ENCODE data around the gene LENG9. TPM values are rescaled to one million over a fixed set of nuclear protein-coding genes. Genes with fewer than 3 reads are reported as not detected.

Gene LENG9
- total RNA-seq, 2 experiments from 2014 or later = 4.3 to 5.5 TPM

DNA sequence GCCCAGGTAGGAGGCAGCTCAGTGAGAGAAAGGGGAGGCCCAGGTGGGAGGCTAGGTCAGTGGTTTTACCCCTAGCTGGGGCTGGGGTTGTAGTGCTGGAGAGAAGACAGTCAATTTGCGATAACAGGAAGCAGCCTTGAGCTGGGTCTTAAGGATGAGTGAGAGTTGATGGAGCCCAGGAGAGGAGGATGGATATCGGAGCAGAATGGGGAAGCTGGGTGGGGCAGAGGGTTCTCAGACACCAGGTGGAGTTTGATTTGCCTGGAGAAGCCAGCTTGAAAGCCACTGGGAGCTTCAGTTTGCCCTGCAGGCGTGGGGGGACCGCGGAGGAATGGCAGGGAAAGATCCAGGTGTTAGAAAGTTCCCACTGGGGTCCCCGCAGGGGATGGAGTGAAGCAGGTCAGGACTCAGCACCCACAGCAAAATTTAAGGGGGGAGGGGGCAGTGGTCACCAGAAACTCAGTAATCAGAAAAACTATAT is 10.4 kb upstream of the LENG9 start:
- POLR2A ChIA-PET = interaction anchor here (0.6 kb wide), 1 partner anchor 70 kb away, joined by 3 read pairs; no protein-coding TSS in a partner anchor
- no peak overlapping the region for H3K4me3 Mint-ChIP-seq
- intact Hi-C loops (cut with micrococcal nuclease) = no loop called here
- H3K27me3 Mint-ChIP-seq = peaks cover 32% of the 10 kb centered on the region
- no peak overlapping the region for H3K27ac Mint-ChIP-seq
- ATAC-seq = no peak
- CTCF ChIA-PET = interaction anchor here (1.5 to 2.0 kb wide), 2 partner anchors 180 to 201 kb away, joined by 3 to 6 read pairs; no protein-coding TSS in a partner anchor
- TF ChIP-seq, protein P1, sequence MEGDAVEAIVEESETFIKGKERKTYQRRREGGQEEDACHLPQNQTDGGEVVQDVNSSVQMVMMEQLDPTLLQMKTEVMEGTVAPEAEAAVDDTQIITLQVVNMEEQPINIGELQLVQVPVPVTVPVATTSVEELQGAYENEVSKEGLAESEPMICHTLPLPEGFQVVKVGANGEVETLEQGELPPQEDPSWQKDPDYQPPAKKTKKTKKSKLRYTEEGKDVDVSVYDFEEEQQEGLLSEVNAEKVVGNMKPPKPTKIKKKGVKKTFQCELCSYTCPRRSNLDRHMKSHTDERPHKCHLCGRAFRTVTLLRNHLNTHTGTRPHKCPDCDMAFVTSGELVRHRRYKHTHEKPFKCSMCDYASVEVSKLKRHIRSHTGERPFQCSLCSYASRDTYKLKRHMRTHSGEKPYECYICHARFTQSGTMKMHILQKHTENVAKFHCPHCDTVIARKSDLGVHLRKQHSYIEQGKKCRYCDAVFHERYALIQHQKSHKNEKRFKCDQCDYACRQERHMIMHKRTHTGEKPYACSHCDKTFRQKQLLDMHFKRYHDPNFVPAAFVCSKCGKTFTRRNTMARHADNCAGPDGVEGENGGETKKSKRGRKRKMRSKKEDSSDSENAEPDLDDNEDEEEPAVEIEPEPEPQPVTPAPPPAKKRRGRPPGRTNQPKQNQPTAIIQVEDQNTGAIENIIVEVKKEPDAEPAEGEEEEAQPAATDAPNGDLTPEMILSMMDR (IDR thresholded peaks at IDR 0.05) = no peak
- H3K4me1 Mint-ChIP-seq (ENCODE audit: low read depth) = peaks cover 17% of the 10 kb centered on the region
- no peaks in the 10 kb centered on the region for H3K36me3 Mint-ChIP-seq (ENCODE audit: low read depth)
- no peak for DNase-seq
- no peaks in the 10 kb centered on the region for H3K9me3 Mint-ChIP-seq

DNA sequence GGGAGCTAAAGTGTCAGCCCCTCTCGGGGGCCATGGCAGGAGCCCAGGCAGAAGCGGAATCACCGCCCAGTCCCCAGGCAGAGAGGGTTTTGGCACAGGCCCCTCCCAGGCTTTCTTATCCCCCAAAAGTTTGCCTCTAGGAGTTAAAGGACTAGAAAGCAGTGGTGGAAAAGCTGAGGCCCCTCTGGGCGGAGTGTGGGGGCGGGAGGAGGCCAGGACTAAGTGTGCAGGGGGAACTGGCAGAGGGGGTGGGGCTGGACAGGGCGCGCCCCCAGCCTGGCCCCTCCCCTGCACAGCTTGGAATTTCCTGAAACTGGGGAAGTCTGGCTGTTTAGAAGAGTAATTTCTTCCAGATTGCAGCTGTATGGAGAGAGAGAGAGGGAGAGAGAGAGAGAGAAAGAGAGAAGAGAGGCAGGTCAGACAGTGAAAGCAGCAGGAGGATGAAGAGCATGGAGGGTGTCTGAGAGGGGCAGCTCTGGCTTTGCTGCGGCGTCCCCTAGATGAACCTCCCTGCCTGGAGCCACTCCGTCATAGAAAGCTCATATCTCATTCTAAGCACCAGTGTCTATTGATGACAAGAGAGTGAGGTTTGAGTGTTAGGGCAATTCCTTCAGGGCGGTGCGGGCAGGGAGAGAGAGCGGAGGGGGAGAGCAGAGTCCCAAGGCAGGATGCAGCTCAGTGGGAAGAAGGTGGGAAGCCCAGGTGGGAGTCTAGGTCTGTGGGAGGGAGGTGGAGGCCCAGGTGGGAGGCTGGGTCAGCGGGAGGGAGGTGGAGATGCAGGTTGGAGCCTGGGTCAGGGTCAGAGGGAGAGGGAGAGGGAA is 9.7 kb upstream of the LENG9 start, which contains the start of gene CDC42EP5:
TSS of gene CDC42EP5 (minus strand) at position 226 of the 821 bp plus-strand sequence. CDS start 7,749 bp downstream, outside the sequence.
- peaks cover 31% of the 10 kb centered on the region for H3K27me3 Mint-ChIP-seq
- no peaks in the 10 kb centered on the region for H3K36me3 Mint-ChIP-seq (ENCODE audit: low read depth)
- no peak within 1 kb of the TSS for H3K4me3 Mint-ChIP-seq
- H3K9me3 Mint-ChIP-seq = no peaks in the 10 kb centered on the region
- H3K27ac Mint-ChIP-seq = no peak within 1 kb of the TSS
- ChIA-PET CTCF (interaction anchor here (1.5 to 2.0 kb wide), 2 partner anchors 180 to 201 kb away, joined by 3 to 6 read pairs; no protein-coding TSS in a partner anchor), POLR2A (interaction anchor here (0.6 to 0.9 kb wide), 2 partner anchors 39 to 71 kb away, joined by 3 to 4 read pairs; no protein-coding TSS in a partner anchor)
- peaks cover 17% of the 10 kb centered on the region for H3K4me1 Mint-ChIP-seq (ENCODE audit: low read depth)
- DNase-seq = peak; percentile 51
- intact Hi-C loops (cut with micrococcal nuclease) = no loop called here
- ATAC-seq = peak; percentile 66
- TF ChIP-seq, protein P1 (IDR thresholded peaks at IDR 0.05) = no peak

DNA sequence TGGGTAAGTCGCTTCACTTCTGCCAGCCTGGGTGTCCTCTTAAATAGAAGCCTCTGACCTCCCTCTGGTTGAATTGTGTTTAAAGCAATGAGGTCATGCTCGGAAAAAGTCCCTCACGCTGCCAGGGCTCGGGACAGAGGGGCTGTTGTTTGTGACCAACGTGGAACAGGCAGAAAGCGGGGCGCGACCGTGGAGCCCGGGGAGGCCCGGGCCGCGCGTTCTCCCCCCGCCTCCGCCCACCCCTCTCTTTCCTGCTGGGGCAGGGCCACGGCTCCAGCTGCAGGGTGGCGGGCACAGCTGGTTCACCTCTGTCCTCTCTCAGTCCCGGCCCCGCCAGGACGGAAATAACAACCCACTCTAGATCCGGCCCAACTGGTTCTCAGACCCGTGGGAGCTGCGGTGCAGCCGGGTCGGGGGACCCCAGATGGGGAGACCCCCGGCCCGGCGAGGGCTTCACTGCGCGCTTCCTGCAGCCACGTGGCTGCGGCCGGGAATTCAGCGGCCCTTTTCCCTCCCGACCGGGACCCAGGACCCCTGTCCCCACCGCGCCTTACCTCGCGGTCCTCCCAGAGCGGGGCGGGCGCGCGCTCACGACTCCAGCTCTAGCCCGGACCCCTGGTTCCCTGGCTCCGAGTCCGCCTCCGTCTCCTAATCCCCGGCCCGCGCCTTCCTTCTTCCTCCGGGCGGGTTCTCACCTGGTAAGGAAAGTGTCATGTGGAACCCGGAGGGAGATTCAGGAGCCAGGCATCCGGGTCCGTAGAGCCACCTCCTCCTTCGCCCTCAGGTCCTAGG is 7.6 kb upstream of the LENG9 start:
- DNase-seq = peak; percentile 49
- intact Hi-C loops (cut with micrococcal nuclease) = no loop called here
- peak; percentile 55 for ATAC-seq
- ChIA-PET CTCF (interaction anchor here (0.8 kb wide), 1 partner anchor 58 kb away, joined by 3 read pairs; no protein-coding TSS in a partner anchor), POLR2A (interaction anchor here (1.0 to 1.2 kb wide), 2 partner anchors 11 to 56 kb away, joined by 4 to 5 read pairs; no protein-coding TSS in a partner anchor)
- TF ChIP-seq, protein P1 (IDR thresholded peaks at IDR 0.05) = no peak
- Mint-ChIP-seq H3K27me3 (peaks cover 24% of the 10 kb centered on the region), H3K9me3 (no peaks in the 10 kb centered on the region), H3K36me3 (ENCODE audit: low read depth) (no peaks in the 10 kb centered on the region), H3K27ac (no peak overlapping the region), H3K4me1 (ENCODE audit: low read depth) (peaks cover 17% of the 10 kb centered on the region), H3K4me3 (peak overlapping the region; percentile 22)

DNA sequence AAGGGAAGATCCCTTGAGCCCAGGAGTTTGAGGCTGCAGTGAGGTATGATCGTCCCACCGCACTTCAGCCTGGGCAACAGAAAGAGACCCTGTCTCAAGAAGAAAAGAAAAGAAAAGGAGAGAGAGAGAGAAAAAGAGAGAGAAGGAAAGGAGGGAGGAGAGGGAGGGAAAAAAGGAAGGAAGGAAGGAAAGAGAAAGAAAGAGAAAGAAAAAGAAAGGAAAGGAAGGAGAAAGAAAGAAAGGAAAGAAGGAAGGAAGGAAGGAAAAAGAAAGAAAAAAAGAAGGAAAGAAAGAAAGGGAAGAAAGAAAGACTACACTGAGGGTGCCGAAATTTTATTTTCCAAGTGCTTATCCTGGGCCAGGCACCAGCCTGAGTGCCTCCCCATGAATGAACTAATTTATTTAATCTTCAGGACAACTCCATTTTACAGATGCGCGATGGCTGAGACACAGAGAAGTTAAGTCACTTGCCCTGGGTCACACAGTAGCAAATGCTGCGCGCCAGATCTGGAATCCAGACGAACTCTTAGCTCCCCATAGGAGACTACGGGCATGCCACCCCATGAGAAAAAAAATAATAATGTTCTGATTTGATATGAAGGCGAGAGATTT is 6.8 kb upstream of the LENG9 start:
- ChIA-PET CTCF (interaction anchor here (0.6 to 1.8 kb wide), 5 partner anchors 9 to 135 kb away, joined by 3 to 9 read pairs (median 4); no protein-coding TSS in a partner anchor), POLR2A (interaction anchor here (1.0 to 1.2 kb wide), 2 partner anchors 10 to 55 kb away, joined by 4 to 5 read pairs; no protein-coding TSS in a partner anchor)
- H3K36me3 Mint-ChIP-seq (ENCODE audit: low read depth) = no peaks in the 10 kb centered on the region
- peaks cover 24% of the 10 kb centered on the region for H3K27me3 Mint-ChIP-seq
- H3K4me1 Mint-ChIP-seq (ENCODE audit: low read depth) = peaks cover 17% of the 10 kb centered on the region
- H3K4me3 Mint-ChIP-seq = peak overlapping the region; percentile 22
- TF ChIP-seq, protein P1 (IDR thresholded peaks at IDR 0.05) = no peak
- H3K9me3 Mint-ChIP-seq = no peaks in the 10 kb centered on the region
- H3K27ac Mint-ChIP-seq = no peak overlapping the region
- ATAC-seq (no peak), DNase-seq (no peak)
- intact Hi-C loops (cut with micrococcal nuclease) = no loop called here

Data from activated CD8-positive, alpha-beta T cell treated with anti-CD3 and anti-CD28 coated beads for 36 hours (primary cell).